ENCODE results near the gene PSMD3. TPM values are rescaled to one million over a fixed set of nuclear protein-coding genes. Genes with fewer than 3 reads are reported as not detected.
"Not testable (repeated sequence)": the region's sequence is repeated elsewhere in the genome, so short reads cannot be mapped to it uniquely, and the experiment has no call there.

PSMD3 gene
- polyA plus RNA-seq, 1 experiment, result 104 TPM

DNA sequence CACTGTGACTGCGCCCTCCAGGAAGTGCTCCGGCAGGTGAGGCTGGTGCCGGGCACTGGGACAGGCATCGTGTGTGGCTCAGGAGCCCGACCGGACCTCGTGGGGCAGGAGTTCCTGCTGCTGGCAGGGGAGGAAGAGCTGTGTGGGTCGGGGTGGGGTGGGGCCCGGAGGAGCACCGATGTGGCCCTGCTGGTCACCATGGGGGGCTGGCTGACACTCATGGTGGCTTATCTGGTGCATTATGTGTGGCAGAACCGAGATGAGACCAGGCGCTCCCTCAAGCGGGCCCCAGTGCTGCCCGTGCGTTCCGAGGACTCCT is 36.3 kb upstream of the PSMD3 start:
- Histone ChIP-seq H3K36me3 (ENCODE audit: control insufficient read depth, insufficient read depth, low read length) (no peaks in the 10 kb centered on the region), H3K27me3 (ENCODE audit: control insufficient read depth, insufficient read depth, low read length) (no peaks in the 10 kb centered on the region; the same call in 1 of the 2 replicates), H3K4me3 (ENCODE audit: low read depth, low read length) (no peak overlapping the region)
- TF ChIP-seq, protein P1, sequence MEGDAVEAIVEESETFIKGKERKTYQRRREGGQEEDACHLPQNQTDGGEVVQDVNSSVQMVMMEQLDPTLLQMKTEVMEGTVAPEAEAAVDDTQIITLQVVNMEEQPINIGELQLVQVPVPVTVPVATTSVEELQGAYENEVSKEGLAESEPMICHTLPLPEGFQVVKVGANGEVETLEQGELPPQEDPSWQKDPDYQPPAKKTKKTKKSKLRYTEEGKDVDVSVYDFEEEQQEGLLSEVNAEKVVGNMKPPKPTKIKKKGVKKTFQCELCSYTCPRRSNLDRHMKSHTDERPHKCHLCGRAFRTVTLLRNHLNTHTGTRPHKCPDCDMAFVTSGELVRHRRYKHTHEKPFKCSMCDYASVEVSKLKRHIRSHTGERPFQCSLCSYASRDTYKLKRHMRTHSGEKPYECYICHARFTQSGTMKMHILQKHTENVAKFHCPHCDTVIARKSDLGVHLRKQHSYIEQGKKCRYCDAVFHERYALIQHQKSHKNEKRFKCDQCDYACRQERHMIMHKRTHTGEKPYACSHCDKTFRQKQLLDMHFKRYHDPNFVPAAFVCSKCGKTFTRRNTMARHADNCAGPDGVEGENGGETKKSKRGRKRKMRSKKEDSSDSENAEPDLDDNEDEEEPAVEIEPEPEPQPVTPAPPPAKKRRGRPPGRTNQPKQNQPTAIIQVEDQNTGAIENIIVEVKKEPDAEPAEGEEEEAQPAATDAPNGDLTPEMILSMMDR (IDR thresholded peaks at IDR 0.05; ENCODE audit: insufficient read depth, low read depth, low read length), result no peak
- DNase-seq (ENCODE audit: low read depth), result no peak
- POLR2A ChIA-PET, result no interaction called here
- CTCF ChIA-PET, result no interaction called here

DNA sequence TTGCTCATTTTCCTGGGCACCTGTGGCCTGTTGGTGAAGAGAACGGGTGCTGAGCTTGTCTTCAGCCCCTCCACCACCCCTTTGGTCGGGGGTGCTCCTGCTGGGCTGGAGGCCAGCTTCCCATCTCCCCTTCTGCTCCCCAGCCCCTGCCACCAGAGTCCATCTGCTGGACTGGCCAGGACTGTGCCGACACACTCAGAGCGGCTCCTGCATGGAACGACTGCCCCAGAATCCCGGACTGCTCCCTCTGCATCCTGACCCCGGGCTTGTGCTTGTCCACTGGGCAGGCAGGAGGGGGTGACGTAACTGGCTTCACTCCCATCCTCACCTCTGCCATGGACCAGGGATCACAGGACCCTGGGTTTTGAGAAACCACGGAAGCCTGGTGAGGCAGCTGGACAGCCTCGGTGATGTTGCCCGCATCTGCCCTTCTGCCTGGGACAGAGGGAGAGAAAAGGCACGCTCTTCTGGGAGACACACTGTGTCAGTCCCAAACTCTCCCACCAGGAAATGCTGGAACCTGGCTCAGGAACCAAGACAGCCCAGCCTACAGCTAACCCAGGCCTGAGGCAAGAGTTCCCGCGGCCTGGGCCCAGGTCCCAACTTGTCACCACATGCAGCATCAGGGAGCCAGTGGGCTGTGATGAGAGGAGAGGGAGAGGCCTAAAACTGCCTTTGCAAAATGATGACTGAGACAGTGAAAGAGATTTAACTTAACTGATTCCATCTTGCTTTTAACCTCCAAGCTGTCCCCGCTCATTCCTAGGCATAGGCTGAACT is 33.9 kb upstream of the PSMD3 start:
- ChIA-PET CTCF (interaction anchor here (0.6 to 1.7 kb wide), 4 partner anchors 10 to 325 kb away, joined by 3 to 6 read pairs (median 4); partner anchors contain the start of gene PSMD3), POLR2A (interaction anchor here (0.6 kb wide), 2 partner anchors 17 to 1742 kb away, joined by 3 read pairs; no protein-coding TSS in a partner anchor)
- Histone ChIP-seq H3K4me3 (ENCODE audit: low read depth, low read length) (no peak overlapping the region), H3K36me3 (ENCODE audit: control insufficient read depth, insufficient read depth, low read length) (no peaks in the 10 kb centered on the region), H3K27me3 (ENCODE audit: control insufficient read depth, insufficient read depth, low read length) (no peaks in the 10 kb centered on the region; the same call in 1 of the 2 replicates)
- DNase-seq (ENCODE audit: low read depth), result no peak
- TF ChIP-seq, protein P1 (IDR thresholded peaks at IDR 0.05; ENCODE audit: insufficient read depth, low read depth, low read length), result no peak

DNA sequence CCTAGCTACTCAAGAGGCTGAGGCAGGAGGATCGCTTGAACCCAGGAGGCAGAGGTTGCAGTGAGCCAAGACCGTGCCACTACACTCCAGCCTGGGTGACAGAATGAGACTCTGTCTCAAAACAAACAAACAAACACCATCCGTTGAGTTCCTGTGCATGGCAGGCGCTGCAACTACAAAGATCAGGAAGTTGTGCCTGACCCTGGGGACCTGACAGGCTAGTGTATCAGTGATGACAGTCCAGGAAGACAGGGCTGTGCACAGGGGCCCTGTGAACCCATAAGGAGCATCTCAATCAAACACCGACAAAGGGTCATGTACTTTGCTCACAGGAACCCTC is 32.1 kb upstream of the PSMD3 start:
- H3K4me3 ChIP-seq (ENCODE audit: low read depth, low read length); H3K27me3 ChIP-seq (ENCODE audit: control insufficient read depth, insufficient read depth, low read length); DNase-seq (ENCODE audit: low read depth); POLR2A ChIA-PET; H3K36me3 ChIP-seq (ENCODE audit: control insufficient read depth, insufficient read depth, low read length): not testable (repeated sequence)
- CTCF ChIA-PET, result interaction anchor here (0.8 to 1.4 kb wide), 2 partner anchors 10 to 127 kb away, joined by 3 to 4 read pairs; no protein-coding TSS in a partner anchor

DNA sequence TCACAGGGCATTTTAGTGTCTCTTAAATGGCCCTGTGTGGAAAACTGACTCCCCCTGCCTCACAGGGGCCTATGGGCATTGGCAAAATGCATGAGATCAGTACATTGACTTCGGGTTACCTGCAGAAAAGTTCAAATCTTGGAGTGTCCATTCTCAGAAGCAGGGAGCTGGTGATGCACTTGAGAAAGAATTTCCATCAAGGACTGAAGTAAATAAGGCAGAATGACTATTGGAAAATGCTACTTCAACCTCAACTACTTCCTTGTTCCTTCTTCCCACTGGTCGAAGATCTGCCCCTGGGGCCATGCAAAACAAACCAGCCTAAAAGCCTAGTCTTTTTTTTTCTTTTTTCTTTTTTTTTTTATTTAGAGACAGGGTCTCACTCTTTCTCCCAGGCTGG is 31.6 kb upstream of the PSMD3 start:
- ChIA-PET POLR2A (no interaction called here), CTCF (no interaction called here)
- Histone ChIP-seq H3K36me3 (ENCODE audit: control insufficient read depth, insufficient read depth, low read length) (no peaks in the 10 kb centered on the region), H3K4me3 (ENCODE audit: low read depth, low read length) (no peak overlapping the region), H3K27me3 (ENCODE audit: control insufficient read depth, insufficient read depth, low read length) (no peaks in the 10 kb centered on the region; the same call in 1 of the 2 replicates)
- TF ChIP-seq, protein P1 (IDR thresholded peaks at IDR 0.05; ENCODE audit: insufficient read depth, low read depth, low read length), result no peak
- no peak for DNase-seq (ENCODE audit: low read depth)

DNA sequence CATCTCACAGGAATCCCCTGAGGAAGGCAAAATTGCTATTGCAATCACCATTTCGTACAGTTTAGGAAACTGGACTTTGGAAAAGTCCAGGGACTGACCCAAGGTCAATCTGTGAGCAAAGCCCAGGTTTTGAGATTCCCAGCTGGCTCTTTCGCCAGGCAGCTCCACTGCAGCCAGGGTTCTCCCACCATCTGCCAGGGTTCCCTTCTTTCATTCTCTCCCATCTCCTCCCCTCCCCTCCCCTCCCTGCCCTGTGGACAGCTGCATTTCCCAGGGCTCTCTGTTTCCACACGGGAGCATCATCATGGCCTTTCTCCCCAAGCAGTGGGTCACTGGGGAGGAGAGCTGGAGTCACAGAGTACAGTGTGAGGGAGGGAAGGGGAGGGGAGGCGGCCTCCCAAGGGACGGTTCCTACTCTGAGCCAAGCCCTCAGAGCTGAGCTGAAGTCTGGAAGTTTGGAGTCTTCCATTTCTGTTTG is 29.7 kb upstream of the PSMD3 start:
- ChIA-PET POLR2A (no interaction called here), CTCF (interaction anchor here (1.2 to 1.5 kb wide), 2 partner anchors 8 to 29 kb away, joined by 4 to 5 read pairs; partner anchors contain the start of gene PSMD3)
- no peak for DNase-seq (ENCODE audit: low read depth)
- H3K36me3 ChIP-seq (ENCODE audit: control insufficient read depth, insufficient read depth, low read length), result no peaks in the 10 kb centered on the region
- no peaks in the 10 kb centered on the region for H3K27me3 ChIP-seq (ENCODE audit: control insufficient read depth, insufficient read depth, low read length)
- TF ChIP-seq, protein P1 (IDR thresholded peaks at IDR 0.05; ENCODE audit: insufficient read depth, low read depth, low read length), result no peak
- H3K4me3 ChIP-seq (ENCODE audit: low read depth, low read length), result no peak overlapping the region
